Amygdala (tissue), 56 donors: Measurements from ENCODE around the gene CPNE1.
A peak's percentile ranks its signal among the peaks of the same experiment; 100 is the strongest.

Experiments
- DNase-seq, 56 donors: peaks; one replicate each; lab custom pipeline; 2025; lab: John Stamatoyannopoulos, UW

CPNE1 gene

GRCh38 chr20:35625584-35626385 lies 38.9 kb downstream of the CPNE1 start:
- DNase-seq = no peak

- no peak for DNase-seq
Observed at GRCh38 chr20:35621560-35621946, 43.1 kb downstream of the CPNE1 start.

GRCh38 chr20:35620818-35621559 lies 43.7 kb downstream of the CPNE1 start:
- DNase-seq = no peak

GRCh38 chr20:35619196-35620095 lies 45.3 kb downstream of the CPNE1 start:
- peak in 32 of 56 donors; percentile 8 to 64 (median 36) for DNase-seq

GRCh38 chr20:35618263-35619131 lies 46.2 kb downstream of the CPNE1 start:
- DNase-seq = peak in 3 of 56 donors; percentile 24 to 29 (median 27)

- DNase-seq = peak in 9 of 56 donors; percentile 3 to 31 (median 16)
Observed at GRCh38 chr20:35617397-35618262, 47.1 kb downstream of the CPNE1 start.

GRCh38 chr20:35616465-35617396 lies 48.0 kb downstream of the CPNE1 start:
- DNase-seq = peak in 32 of 56 donors; percentile 6 to 94 (median 35)

- peak; percentile 48 to 99 (median 90) for DNase-seq
Observed at GRCh38 chr20:35615667-35616464, 48.8 kb downstream of the CPNE1 start, which contains the start of gene SPAG4. Gene SPAG4 (plus strand): TSS chr20:35615829. CDS start chr20:35616004, 175 bp downstream.

GRCh38 chr20:35611482-35611881 lies 53.2 kb downstream of the CPNE1 start:
- no peak for DNase-seq

- DNase-seq = no peak
Observed at GRCh38 chr20:35610833-35611427, 53.8 kb downstream of the CPNE1 start.

- no peak for DNase-seq
Observed at GRCh38 chr20:35607003-35607735, 57.5 kb downstream of the CPNE1 start.

- no peak for DNase-seq
Observed at GRCh38 chr20:35606127-35606526, 58.6 kb downstream of the CPNE1 start.

- DNase-seq = no peak
Observed at GRCh38 chr20:35604449-35604747, 60.3 kb downstream of the CPNE1 start.

GRCh38 chr20:35603695-35604448 lies 60.8 kb downstream of the CPNE1 start:
- no peak for DNase-seq
